Gastrocnemius medialis (tissue), 4 donors: ENCODE data around the gene NTM.

ENCODE experiments used
- CTCF ChIP-seq, 5 experiments: fragments of 450-650 bp in 3 of 5; fragments of 200-600 bp in 2 of 5; sonication (generic) in 2 of 5; IDR thresholded peaks in 4 of 5; conservative IDR thresholded peaks in 1 of 5; 1 replicate in 4 of 5; 2 replicates in 1 of 5; pipeline ENCODE4 v1.5.1; 2016 to 2019; ENCODE audit warnings: antibody characterized with exemption in 5 of 5, mild to moderate bottlenecking in 3 of 5, moderate library complexity in 3 of 5
- POLR2A ChIP-seq, 2 donors: fragments of 450-650 bp; IDR thresholded peaks; one replicate each; pipeline ENCODE4 v1.6.1; 2017; ENCODE audit warnings: antibody characterized with exemption in 2 of 2, mild to moderate bottlenecking in 2 of 2, moderate library complexity in 2 of 2

GRCh38 chr11:131425285-131425684, 54.9 kb downstream of the NTM start:
- TF ChIP-seq POLR2A (IDR thresholded peaks at IDR 0.05) (no peak), CTCF (IDR thresholded peaks at IDR 0.05 in 4 of 5, conservative IDR thresholded peaks at IDR 0.05 in 1 of 5) (no peak)
